DOHH2 (cell line): ENCODE data around the gene PTPN9.
A peak's percentile ranks its signal among the peaks of the same experiment; 100 is the strongest.

Experiments
- H3F3A ChIP-seq: fragments of 200-600 bp; sonication (generic), shearing (Covaris generic); 2 replicates; pipeline ENCODE4 v1.6.0; 2016; ENCODE audit warnings: antibody characterized with exemption, mild to moderate bottlenecking; ENCODE audit not compliant: control insufficient read depth, insufficient read depth
- H3K27ac ChIP-seq: fragments of 200-600 bp; sonication (generic); 2 replicates; pipeline ENCODE4 v1.5.1; 2014; ENCODE audit warnings: low read depth, mild to moderate bottlenecking, low read length, moderate library complexity
- H3K27me3 ChIP-seq: fragments of 200-600 bp; sonication (generic); 2 replicates; pipeline ENCODE4 v1.6.1; 2014; ENCODE audit warnings: mild to moderate bottlenecking, low read length, mixed read lengths; ENCODE audit not compliant: control insufficient read depth
- H3K36me3 ChIP-seq: fragments of 200-600 bp; sonication (generic); 2 replicates; pipeline ENCODE4 v1.6.1; 2014; ENCODE audit warnings: mild to moderate bottlenecking, low read length, moderate library complexity, mixed read lengths; ENCODE audit not compliant: control insufficient read depth
- H3K4me1 ChIP-seq: fragments of 200-600 bp; sonication (generic); 2 replicates; pipeline ENCODE4 v1.6.1; 2014; ENCODE audit warnings: mild to moderate bottlenecking, low read length, mixed read lengths; ENCODE audit not compliant: control insufficient read depth
- H3K4me2 ChIP-seq: fragments of 200-600 bp; sonication (generic); 2 replicates; pipeline ENCODE4 v1.6.0; 2014; ENCODE audit warnings: mild to moderate bottlenecking, low read length, moderate library complexity
- H3K4me3 ChIP-seq: fragments of 200-600 bp; sonication (generic); 2 replicates; pipeline ENCODE4 v1.5.1; 2014; ENCODE audit warnings: mild to moderate bottlenecking, low read length, mixed read lengths
- H3K79me2 ChIP-seq: fragments of 200-600 bp; sonication (generic); 2 replicates; pipeline ENCODE4 v1.6.1; 2014; ENCODE audit warnings: mild to moderate bottlenecking, low read length, mixed read lengths; ENCODE audit not compliant: control insufficient read depth
- H3K9me2 ChIP-seq: fragments of 200-600 bp; sonication (generic); replicated peaks from 2 replicates; pipeline ENCODE4 v1.6.1; 2014; ENCODE audit warnings: mild to moderate bottlenecking, low read length, mixed read lengths; ENCODE audit not compliant: control insufficient read depth
- H3K9me3 ChIP-seq: fragments of 200-600 bp; sonication (generic); 2 replicates; pipeline ENCODE4 v1.6.1; 2014; ENCODE audit warnings: antibody characterized with exemption, low read length, mixed read lengths; ENCODE audit not compliant: control insufficient read depth, insufficient read depth
- H4K20me1 ChIP-seq: fragments of 200-600 bp; sonication (generic); 2 replicates; pipeline ENCODE4 v1.6.0; 2014; ENCODE audit warnings: low read depth, mild to moderate bottlenecking, antibody characterized with exemption, low read length, moderate library complexity; ENCODE audit not compliant: control insufficient read depth, insufficient read depth
- EZH2phosphoT487 ChIP-seq: fragments of 200-600 bp; sonication (generic); IDR thresholded peaks from 2 replicates; pipeline ENCODE4 v1.6.1; 2017; ENCODE audit warnings: borderline replicate concordance, mild to moderate bottlenecking, antibody characterized with exemption, low read length, moderate library complexity, mixed read lengths
- TF ChIP-seq, protein P1 (sequence below): fragments of 200-600 bp; sonication (generic); IDR thresholded peaks from one replicate; pipeline ENCODE4 v1.5.1; 2014; ENCODE audit warnings: antibody characterized with exemption, mild to moderate bottlenecking, low read depth, low read length; ENCODE audit not compliant: poor library complexity, severe bottlenecking

Gene PTPN9

GRCh38 chr15:75459581-75459980 lies 119.5 kb downstream of the PTPN9 start:
- H3K4me1 ChIP-seq: peaks cover 11% of the 10 kb centered on the region
- TF ChIP-seq, protein P1, sequence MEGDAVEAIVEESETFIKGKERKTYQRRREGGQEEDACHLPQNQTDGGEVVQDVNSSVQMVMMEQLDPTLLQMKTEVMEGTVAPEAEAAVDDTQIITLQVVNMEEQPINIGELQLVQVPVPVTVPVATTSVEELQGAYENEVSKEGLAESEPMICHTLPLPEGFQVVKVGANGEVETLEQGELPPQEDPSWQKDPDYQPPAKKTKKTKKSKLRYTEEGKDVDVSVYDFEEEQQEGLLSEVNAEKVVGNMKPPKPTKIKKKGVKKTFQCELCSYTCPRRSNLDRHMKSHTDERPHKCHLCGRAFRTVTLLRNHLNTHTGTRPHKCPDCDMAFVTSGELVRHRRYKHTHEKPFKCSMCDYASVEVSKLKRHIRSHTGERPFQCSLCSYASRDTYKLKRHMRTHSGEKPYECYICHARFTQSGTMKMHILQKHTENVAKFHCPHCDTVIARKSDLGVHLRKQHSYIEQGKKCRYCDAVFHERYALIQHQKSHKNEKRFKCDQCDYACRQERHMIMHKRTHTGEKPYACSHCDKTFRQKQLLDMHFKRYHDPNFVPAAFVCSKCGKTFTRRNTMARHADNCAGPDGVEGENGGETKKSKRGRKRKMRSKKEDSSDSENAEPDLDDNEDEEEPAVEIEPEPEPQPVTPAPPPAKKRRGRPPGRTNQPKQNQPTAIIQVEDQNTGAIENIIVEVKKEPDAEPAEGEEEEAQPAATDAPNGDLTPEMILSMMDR: no peak
- TF ChIP-seq EZH2phosphoT487: no peak

DNA sequence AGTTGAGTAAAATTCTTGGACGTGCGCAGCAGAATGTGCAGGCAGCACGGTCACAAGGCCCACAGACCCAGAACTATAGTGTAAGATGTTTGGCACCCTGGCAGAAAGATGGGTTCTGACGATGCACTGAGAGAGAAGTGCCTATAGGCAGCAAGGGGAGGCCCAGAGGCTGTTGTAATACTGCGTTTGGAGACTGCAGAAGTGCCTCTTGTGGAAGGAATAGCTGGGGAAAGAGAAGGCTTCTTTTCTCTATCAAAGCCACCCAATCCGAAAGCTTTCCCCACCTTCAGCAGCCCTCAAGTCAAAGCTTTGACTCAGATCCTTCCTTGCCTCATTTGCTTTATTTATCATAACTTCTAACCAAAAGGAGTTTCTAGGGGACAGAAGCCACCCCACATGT lies 122.4 kb downstream of the PTPN9 start:
- peaks cover 14% of the 10 kb centered on the region for H3K79me2 ChIP-seq
- peaks cover 25% of the 10 kb centered on the region for H3K4me1 ChIP-seq
- H3K27ac ChIP-seq: no peak overlapping the region
- H3K4me3 ChIP-seq: peak overlapping the region; percentile 94
- no peaks in the 10 kb centered on the region for H3K9me3 ChIP-seq
- H3K27me3 ChIP-seq: no peaks in the 10 kb centered on the region
- H3K4me2 ChIP-seq: peak overlapping the region; percentile 99
- no peaks in the 10 kb centered on the region for H3K9me2 ChIP-seq
- no peak for TF ChIP-seq EZH2phosphoT487
- TF ChIP-seq, protein P1: no peak
- peaks cover 12% of the 10 kb centered on the region; the same call in 1 of the 2 replicates for H3K36me3 ChIP-seq
- H4K20me1 ChIP-seq: no peaks in the 10 kb centered on the region
- H3F3A ChIP-seq: peaks cover 29% of the 10 kb centered on the region

More at GRCh38 chr15:75459581-75459980, 119.5 kb downstream of the PTPN9 start:
- H3K27ac ChIP-seq: no peak overlapping the region
- H3K9me2 ChIP-seq: no peaks in the 10 kb centered on the region
- H3F3A ChIP-seq: peaks cover 13% of the 10 kb centered on the region
- peaks cover 6% of the 10 kb centered on the region for H3K79me2 ChIP-seq
- no peak overlapping the region for H3K4me2 ChIP-seq
- H3K27me3 ChIP-seq: no peaks in the 10 kb centered on the region
- H3K36me3 ChIP-seq: peaks cover 7% of the 10 kb centered on the region; the same call in 1 of the 2 replicates
- H4K20me1 ChIP-seq: no peaks in the 10 kb centered on the region
- no peaks in the 10 kb centered on the region for H3K9me3 ChIP-seq
- no peak overlapping the region for H3K4me3 ChIP-seq

- no peaks in the 10 kb centered on the region for H3K9me2 ChIP-seq
- peak overlapping the region; percentile 87 for H3K27ac ChIP-seq
- H3K9me3 ChIP-seq: no peaks in the 10 kb centered on the region
- H3K36me3 ChIP-seq: peaks cover 12% of the 10 kb centered on the region; the same call in 1 of the 2 replicates
- H3K27me3 ChIP-seq: no peaks in the 10 kb centered on the region
- peak overlapping the region; percentile 94 for H3K4me3 ChIP-seq
- H3K4me1 ChIP-seq: peaks cover 25% of the 10 kb centered on the region
- H3K4me2 ChIP-seq: peak overlapping the region; percentile 99
- no peak for TF ChIP-seq EZH2phosphoT487
- TF ChIP-seq, protein P1: no peak
- H3K79me2 ChIP-seq: peaks cover 14% of the 10 kb centered on the region
- peaks cover 29% of the 10 kb centered on the region for H3F3A ChIP-seq
- H4K20me1 ChIP-seq: no peaks in the 10 kb centered on the region
Observed at GRCh38 chr15:75455982-75456531, 123.1 kb downstream of the PTPN9 start.
